IPS-NIHi11 (cell line): ENCODE results near the gene FAM111B.
A peak's percentile ranks its signal among the peaks of the same experiment; 100 is the strongest.
"Not testable (repeated sequence)": the region's sequence is repeated elsewhere in the genome, so short reads cannot be mapped to it uniquely, and the experiment has no call there.

ENCODE experiments used
- DNase-seq: peaks from one replicate; pipeline ENCODE4 v3.0.0; 2012; ENCODE audit warnings: mixed read lengths, low spot score

The FAM111B gene

GRCh38 chr11:59097938-59098337, 9.1 kb upstream of the FAM111B start:
- DNase-seq, result not testable (repeated sequence)

- DNase-seq, result peak; percentile 52
These were observed 4.7 kb upstream of the FAM111B start for GRCh38 chr11:59102259-59102765.

- not testable (repeated sequence) for DNase-seq
These were observed 684 bp downstream of the FAM111B start for GRCh38 chr11:59107721-59108120.

GRCh38 chr11:59112494-59112893, 5.5 kb downstream of the FAM111B start:
- no peak for DNase-seq

- DNase-seq, result no peak
These were observed 7.3 kb downstream of the FAM111B start for GRCh38 chr11:59114344-59114743.

GRCh38 chr11:59115553-59115952, 8.5 kb downstream of the FAM111B start:
- no peak for DNase-seq

GRCh38 chr11:59117774-59118173, 10.7 kb downstream of the FAM111B start:
- no peak for DNase-seq

GRCh38 chr11:59119826-59120225, 12.8 kb downstream of the FAM111B start:
- DNase-seq, result no peak

GRCh38 chr11:59135648-59136461, 28.8 kb downstream of the FAM111B start:
- DNase-seq, result peak; percentile 87

GRCh38 chr11:59136551-59136950, 29.5 kb downstream of the FAM111B start:
- not testable (repeated sequence) for DNase-seq

- DNase-seq, result no peak
These were observed 30.2 kb downstream of the FAM111B start for GRCh38 chr11:59137190-59137589.

GRCh38 chr11:59138643-59139042, 31.6 kb downstream of the FAM111B start:
- DNase-seq, result no peak

GRCh38 chr11:59141191-59141590, 34.2 kb downstream of the FAM111B start:
- DNase-seq, result no peak

- no peak for DNase-seq
These were observed 34.8 kb downstream of the FAM111B start for GRCh38 chr11:59141673-59142460.

- peak; percentile 80 for DNase-seq
These were observed 35.8 kb downstream of the FAM111B start, which contains the start of gene FAM111A for GRCh38 chr11:59142530-59143507. Gene FAM111A, plus strand, starts transcription at chr11:59142856. Its CDS starts 6,017 bp downstream, at chr11:59148873.

- DNase-seq, result no peak
These were observed 37.1 kb downstream of the FAM111B start for GRCh38 chr11:59144096-59144495.

GRCh38 chr11:59144579-59145345, 37.7 kb downstream of the FAM111B start:
- DNase-seq, result peak; percentile 72

- DNase-seq, result no peak
These were observed 38.5 kb downstream of the FAM111B start for GRCh38 chr11:59145534-59145933.

GRCh38 chr11:59151761-59152160, 44.7 kb downstream of the FAM111B start:
- DNase-seq, result no peak

GRCh38 chr11:59152312-59152951, 45.4 kb downstream of the FAM111B start:
- no peak for DNase-seq
